ENCODE measurements around the gene ATP12A.
A peak's percentile ranks its signal among the peaks of the same experiment; 100 is the strongest.

Gene ATP12A

DNA sequence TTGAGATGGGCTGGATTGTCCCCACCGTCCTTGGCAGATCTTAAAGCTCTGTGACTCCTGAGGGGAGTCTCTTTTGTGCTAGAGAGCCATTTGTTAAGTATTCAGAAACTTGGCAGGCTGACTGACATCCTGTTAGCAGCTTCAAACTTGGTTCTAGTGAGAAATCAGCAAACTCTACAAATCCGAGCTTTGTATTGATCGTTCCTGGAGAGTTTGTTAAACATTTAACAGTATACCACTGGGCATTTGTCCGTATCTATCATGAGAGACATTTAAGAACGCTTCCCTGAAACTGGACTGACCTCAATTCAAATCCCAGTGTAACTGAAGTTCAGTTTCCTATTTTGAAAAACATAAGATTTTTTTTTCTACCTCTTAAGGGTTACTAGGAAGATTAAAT, 3.1 kb downstream of the ATP12A start:
- no peak for DNase-seq (ENCODE audit: low read depth, low spot score)
- no peak overlapping the region for H3K4me3 ChIP-seq (ENCODE audit: low read depth, low read length)
- in situ Hi-C loops (cut with HindIII; ENCODE audit: low sequenced_read_pairs): no loop called here
- TF ChIP-seq, protein P1, sequence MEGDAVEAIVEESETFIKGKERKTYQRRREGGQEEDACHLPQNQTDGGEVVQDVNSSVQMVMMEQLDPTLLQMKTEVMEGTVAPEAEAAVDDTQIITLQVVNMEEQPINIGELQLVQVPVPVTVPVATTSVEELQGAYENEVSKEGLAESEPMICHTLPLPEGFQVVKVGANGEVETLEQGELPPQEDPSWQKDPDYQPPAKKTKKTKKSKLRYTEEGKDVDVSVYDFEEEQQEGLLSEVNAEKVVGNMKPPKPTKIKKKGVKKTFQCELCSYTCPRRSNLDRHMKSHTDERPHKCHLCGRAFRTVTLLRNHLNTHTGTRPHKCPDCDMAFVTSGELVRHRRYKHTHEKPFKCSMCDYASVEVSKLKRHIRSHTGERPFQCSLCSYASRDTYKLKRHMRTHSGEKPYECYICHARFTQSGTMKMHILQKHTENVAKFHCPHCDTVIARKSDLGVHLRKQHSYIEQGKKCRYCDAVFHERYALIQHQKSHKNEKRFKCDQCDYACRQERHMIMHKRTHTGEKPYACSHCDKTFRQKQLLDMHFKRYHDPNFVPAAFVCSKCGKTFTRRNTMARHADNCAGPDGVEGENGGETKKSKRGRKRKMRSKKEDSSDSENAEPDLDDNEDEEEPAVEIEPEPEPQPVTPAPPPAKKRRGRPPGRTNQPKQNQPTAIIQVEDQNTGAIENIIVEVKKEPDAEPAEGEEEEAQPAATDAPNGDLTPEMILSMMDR (IDR thresholded peaks at IDR 0.05; ENCODE audit: low read depth, low read length): no peak

DNA sequence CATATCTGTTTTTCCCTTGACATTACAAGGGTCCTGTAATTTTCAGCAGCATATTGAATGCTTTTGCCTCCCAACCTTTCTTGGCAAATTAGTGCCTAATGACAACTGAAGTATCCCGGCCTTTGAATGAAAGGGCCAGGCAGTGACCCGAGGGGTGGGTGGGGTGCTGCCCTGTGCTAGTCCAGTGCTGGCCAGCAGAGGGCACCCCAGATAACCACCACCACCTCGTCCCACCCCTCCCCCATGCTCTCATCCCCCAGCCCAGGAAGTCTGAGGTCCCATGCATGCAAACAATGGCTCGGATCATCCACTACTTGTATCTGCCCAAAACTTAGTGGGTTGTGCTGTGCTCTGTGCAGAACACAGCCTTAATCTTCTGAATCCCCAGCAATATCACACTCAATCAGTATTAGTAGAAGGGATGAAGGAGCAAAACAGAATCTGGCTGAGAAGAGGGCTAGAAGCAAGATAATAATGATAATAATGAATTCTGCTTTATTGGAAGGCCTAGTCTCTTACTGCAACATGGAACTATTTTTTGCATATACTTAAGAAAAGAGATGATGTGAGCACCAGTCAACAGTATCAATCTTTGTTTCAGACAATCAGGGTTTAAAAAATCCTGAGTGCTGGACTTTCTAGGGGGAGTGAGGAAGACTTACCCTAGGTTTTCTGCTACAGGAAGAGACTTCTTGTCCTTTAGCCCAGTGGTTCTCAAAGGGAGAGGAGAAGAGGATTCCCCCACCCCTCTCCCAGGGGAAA, 3.8 kb downstream of the ATP12A start:
- in situ Hi-C loops (cut with HindIII; ENCODE audit: low sequenced_read_pairs): no loop called here
- peak; percentile 11 for DNase-seq (ENCODE audit: low read depth, low spot score)
- H3K4me3 ChIP-seq (ENCODE audit: low read depth, low read length): no peak overlapping the region

DNA sequence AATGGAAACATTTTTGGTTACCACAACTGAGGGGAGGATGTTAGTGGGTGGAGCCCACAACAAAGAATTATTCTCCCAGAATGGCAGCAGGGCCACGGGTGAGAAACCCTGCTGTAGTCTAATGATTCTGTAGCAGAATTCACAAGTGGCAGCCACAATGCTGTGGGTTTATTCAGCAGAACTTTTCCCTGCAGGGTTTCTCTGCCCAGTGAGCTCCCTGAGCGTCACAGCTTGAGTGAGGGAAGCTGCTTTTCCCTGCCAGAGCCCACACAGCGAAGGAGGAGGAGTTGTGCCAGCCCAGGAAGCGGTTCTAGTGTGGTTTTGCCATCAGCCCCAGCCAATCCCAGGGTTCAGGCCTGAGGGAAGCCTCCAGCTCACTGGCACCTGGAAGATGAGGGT, 4.4 kb downstream of the ATP12A start:
- DNase-seq (ENCODE audit: low read depth, low spot score): peak; percentile 40
- no peak overlapping the region for H3K4me3 ChIP-seq (ENCODE audit: low read depth, low read length)
- in situ Hi-C loops (cut with HindIII; ENCODE audit: low sequenced_read_pairs): no loop called here
- TF ChIP-seq, protein P1 (IDR thresholded peaks at IDR 0.05; ENCODE audit: low read depth, low read length): no peak

More for the DNA sequence above, 3.8 kb downstream of the ATP12A start:
- TF ChIP-seq, protein P1 (IDR thresholded peaks at IDR 0.05; ENCODE audit: low read depth, low read length): peak; percentile 84

DNA sequence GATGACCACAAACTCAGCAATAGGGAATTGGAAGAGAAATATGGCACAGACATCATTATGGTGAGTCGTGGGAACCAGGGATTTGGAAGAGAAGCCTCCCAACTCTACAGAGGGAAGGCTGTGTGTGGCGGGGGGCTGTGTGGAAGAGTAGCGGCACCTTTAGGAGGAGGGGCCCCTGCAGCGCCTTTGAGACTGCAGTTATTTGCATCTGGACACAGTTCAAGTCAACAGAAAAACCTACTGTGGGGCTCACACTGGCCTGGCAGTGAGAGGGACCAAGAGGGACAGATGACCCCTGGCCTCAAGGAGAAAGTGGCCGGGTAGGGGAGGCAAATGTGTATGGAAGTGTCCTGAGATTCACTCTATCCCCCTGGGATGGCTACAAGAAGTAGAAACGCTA, 5.1 kb downstream of the ATP12A start:
- in situ Hi-C loops (cut with HindIII; ENCODE audit: low sequenced_read_pairs): no loop called here
- no peak for DNase-seq (ENCODE audit: low read depth, low spot score)
- H3K4me3 ChIP-seq (ENCODE audit: low read depth, low read length): no peak overlapping the region
- TF ChIP-seq, protein P1 (IDR thresholded peaks at IDR 0.05; ENCODE audit: low read depth, low read length): no peak

DNA sequence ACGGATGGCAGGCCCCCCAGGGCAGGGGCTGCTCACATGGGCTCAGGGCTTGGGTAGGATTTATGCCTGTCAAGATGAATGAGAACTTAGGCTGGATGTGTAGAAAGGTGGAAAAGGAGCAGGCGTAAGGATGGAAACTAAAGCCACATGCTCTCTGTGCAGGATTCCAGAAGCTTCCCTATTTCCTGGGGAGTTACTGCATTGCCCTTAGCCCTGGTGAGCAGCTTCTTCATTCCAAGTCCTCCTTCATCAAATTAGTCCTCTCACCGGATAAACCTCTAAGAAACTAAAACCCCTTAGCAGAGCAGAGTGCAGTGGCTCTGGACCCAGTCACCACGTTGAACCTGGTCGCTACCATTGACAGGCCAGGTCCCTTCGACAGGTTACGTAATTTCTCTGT, 7.4 kb downstream of the ATP12A start:
- DNase-seq (ENCODE audit: low read depth, low spot score): no peak
- in situ Hi-C loops (cut with HindIII; ENCODE audit: low sequenced_read_pairs): no loop called here
- TF ChIP-seq, protein P1 (IDR thresholded peaks at IDR 0.05; ENCODE audit: low read depth, low read length): no peak
- no peak overlapping the region for H3K4me3 ChIP-seq (ENCODE audit: low read depth, low read length)

DNA sequence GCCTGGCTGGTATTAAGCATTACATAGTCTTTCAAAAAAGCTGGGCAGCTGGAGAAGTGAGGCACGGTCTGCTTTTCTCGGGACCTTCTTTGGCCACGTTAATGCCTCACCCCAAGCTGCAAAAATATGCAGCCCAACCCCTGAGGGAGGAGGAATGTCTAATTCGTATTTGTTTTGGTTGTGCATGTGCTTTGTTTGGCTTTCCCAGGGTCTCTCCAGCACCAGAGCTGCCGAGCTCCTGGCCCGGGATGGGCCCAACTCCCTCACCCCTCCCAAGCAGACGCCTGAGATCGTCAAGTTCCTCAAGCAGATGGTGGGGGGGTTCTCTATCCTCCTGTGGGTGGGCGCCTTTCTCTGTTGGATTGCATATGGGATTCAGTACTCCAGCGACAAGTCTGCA, 7.9 kb downstream of the ATP12A start:
- H3K4me3 ChIP-seq (ENCODE audit: low read depth, low read length): no peak overlapping the region
- TF ChIP-seq, protein P1 (IDR thresholded peaks at IDR 0.05; ENCODE audit: low read depth, low read length): no peak
- no peak for DNase-seq (ENCODE audit: low read depth, low spot score)
- in situ Hi-C loops (cut with HindIII; ENCODE audit: low sequenced_read_pairs): no loop called here

All from astrocyte of the spinal cord (primary cell).